DND-41 (cell line): Measurements from ENCODE around the gene VSIG8.

Source experiments
- EZH2 ChIP-seq: IDR thresholded peaks from 3 replicates; pipeline ENCODE4 v1.6.1; 2012; ENCODE audit warnings: borderline replicate concordance, low read depth, mild to moderate bottlenecking, moderate library complexity, low read length, inconsistent platforms; ENCODE audit not compliant: severe bottlenecking
- TF ChIP-seq, protein P1 (sequence below): IDR thresholded peaks from 2 replicates; pipeline ENCODE4 v1.5.1; 2012; ENCODE audit warnings: borderline replicate concordance, low read length, moderate library complexity, mild to moderate bottlenecking; ENCODE audit not compliant: poor library complexity, severe bottlenecking; ENCODE audit errors: extremely low read depth

GRCh38 chr1:159857889-159858288 lies 4.6 kb downstream of the VSIG8 start:
- TF ChIP-seq, protein P1, sequence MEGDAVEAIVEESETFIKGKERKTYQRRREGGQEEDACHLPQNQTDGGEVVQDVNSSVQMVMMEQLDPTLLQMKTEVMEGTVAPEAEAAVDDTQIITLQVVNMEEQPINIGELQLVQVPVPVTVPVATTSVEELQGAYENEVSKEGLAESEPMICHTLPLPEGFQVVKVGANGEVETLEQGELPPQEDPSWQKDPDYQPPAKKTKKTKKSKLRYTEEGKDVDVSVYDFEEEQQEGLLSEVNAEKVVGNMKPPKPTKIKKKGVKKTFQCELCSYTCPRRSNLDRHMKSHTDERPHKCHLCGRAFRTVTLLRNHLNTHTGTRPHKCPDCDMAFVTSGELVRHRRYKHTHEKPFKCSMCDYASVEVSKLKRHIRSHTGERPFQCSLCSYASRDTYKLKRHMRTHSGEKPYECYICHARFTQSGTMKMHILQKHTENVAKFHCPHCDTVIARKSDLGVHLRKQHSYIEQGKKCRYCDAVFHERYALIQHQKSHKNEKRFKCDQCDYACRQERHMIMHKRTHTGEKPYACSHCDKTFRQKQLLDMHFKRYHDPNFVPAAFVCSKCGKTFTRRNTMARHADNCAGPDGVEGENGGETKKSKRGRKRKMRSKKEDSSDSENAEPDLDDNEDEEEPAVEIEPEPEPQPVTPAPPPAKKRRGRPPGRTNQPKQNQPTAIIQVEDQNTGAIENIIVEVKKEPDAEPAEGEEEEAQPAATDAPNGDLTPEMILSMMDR, result no peak
- no peak for TF ChIP-seq EZH2
